Small intestine (tissue), 7 donors: Measurements from ENCODE around the gene ZBTB42. TPM values are rescaled to one million over a fixed set of nuclear protein-coding genes. Genes with fewer than 3 reads are reported as not detected.

Source experiments
- DNase-seq, 2 donors: peaks; one replicate each; pipeline versions ENCODE4 v3.0.0 to v3.0.0-alpha.2; 2013
- FAIRE-seq: peaks from 2 replicates; lab custom pipeline; 2012; peaks lifted over from hg19 to GRCh38; lab: Jason Lieb, UNC
- H3K27ac ChIP-seq, 3 donors: one replicate each; pipeline ENCODE4 v1.5.1; 2013; ENCODE audit warnings: low read length in 2 of 3, mild to moderate bottlenecking in 2 of 3, control low read depth in 1 of 3, inconsistent platforms in 1 of 3, low read depth in 1 of 3, moderate library complexity in 1 of 3
- H3K27me3 ChIP-seq, 3 donors: one replicate each; pipeline ENCODE4 v1.6.1; 2013; ENCODE audit warnings: low read length in 3 of 3, inconsistent platforms in 1 of 3; ENCODE audit not compliant: control insufficient read depth in 3 of 3, insufficient read depth in 3 of 3
- H3K36me3 ChIP-seq, 3 donors: one replicate each; pipeline ENCODE4 v1.6.1; 2013; ENCODE audit warnings: low read length in 3 of 3, inconsistent platforms in 1 of 3, low read depth in 1 of 3, mild to moderate bottlenecking in 1 of 3, moderate library complexity in 1 of 3; ENCODE audit not compliant: control insufficient read depth in 3 of 3, insufficient read depth in 2 of 3
- H3K4me1 ChIP-seq, 3 donors: one replicate each; pipeline ENCODE4 v1.6.1; 2013; ENCODE audit warnings: low read length in 2 of 3, inconsistent platforms in 1 of 3, low read depth in 1 of 3, mild to moderate bottlenecking in 1 of 3, moderate library complexity in 1 of 3; ENCODE audit not compliant: control insufficient read depth in 3 of 3, insufficient read depth in 2 of 3
- H3K4me3 ChIP-seq, 3 donors: one replicate each; pipeline ENCODE4 v1.5.1; 2013; ENCODE audit warnings: low read length in 3 of 3, control low read depth in 1 of 3, inconsistent platforms in 1 of 3, low read depth in 1 of 3, mild to moderate bottlenecking in 1 of 3, moderate library complexity in 1 of 3
- H3K9me3 ChIP-seq, 2 donors: one replicate each; pipeline ENCODE4 v1.6.1; 2013; ENCODE audit warnings: low read depth in 1 of 2, low read length in 1 of 2; ENCODE audit not compliant: control insufficient read depth in 2 of 2, insufficient read depth in 1 of 2
- WGBS, 3 donors: extraction: QIAGEN DNeasy Blood & Tissue Kit; methylation state at CpG; one replicate each; pipeline ENCODE4 v1.1.7; 2013; 5-methylcytosine and 5-hydroxymethylcytosine counted together
- polyA plus RNA-seq, 4 donors: library from polyadenylated mRNA; stranded (reverse) in 3 of 4; unstranded in 1 of 4; fragments of 200-250 nt in 3 of 4; fragments of 120-200 nt in 1 of 4; gene quantifications; one replicate each; pipeline versions ENCODE4 v1.2.1 to v1.2.3, GENCODE V29; 2013
- donor health status: healthy with polysubstance abuse.
- donor health status: control.
- donor health status: control.
- donor health status: Bipolar disorder and iron deficiency.
- donor health status: healthy.

The ZBTB42 gene
- polyA plus RNA-seq, 4 donors = 2.7 to 6.6 (median 5.4) TPM

DNA sequence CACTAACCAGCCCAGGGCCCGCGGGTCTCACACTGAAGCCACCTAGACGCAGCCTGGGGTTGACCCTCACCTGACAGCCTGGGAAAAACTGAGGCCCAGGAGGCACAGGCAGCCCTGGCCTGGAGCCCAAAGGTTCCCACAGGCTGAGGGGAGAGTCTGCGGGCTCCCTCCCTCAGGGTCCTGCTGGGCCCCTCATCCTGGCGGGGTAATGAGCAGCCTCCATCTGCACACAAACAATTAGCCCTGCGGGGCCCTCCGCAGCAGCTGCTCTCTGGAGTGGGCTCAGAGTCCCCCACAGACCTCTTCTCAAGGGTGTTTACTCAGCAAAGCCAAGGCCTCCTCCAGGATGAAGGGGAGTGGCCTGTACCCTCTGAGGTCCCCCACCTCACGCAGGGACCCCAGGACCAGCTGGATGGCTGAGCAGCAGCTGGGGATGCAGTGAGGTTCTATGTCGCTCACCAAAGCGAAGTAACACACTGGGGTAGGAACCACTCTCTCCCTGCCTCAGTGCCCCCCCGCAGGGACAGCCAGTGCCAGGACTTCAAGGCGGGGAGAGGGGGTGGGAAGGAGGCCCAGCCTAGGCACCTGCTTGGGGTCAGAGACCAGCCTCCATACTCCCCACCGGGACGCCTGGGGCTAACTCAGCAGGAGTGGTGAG is 12.6 kb upstream of the ZBTB42 start:
- no peak overlapping the region for H3K27ac ChIP-seq
- peaks cover 0 to 91% (median 3%) of the 10 kb centered on the region in 3 donors for H3K36me3 ChIP-seq
- WGBS, 3 donors = 85 to 88% (median 87%) methylated on average over 14 of the region's 14 CpGs
- FAIRE-seq (no peak), DNase-seq (no peak)
- H3K4me1 ChIP-seq = peaks cover 0 to 5% (median 3%) of the 10 kb centered on the region in 3 donors
- H3K27me3 ChIP-seq = no peaks in the 10 kb centered on the region
- no peaks in the 10 kb centered on the region for H3K9me3 ChIP-seq
- no peak overlapping the region for H3K4me3 ChIP-seq

DNA sequence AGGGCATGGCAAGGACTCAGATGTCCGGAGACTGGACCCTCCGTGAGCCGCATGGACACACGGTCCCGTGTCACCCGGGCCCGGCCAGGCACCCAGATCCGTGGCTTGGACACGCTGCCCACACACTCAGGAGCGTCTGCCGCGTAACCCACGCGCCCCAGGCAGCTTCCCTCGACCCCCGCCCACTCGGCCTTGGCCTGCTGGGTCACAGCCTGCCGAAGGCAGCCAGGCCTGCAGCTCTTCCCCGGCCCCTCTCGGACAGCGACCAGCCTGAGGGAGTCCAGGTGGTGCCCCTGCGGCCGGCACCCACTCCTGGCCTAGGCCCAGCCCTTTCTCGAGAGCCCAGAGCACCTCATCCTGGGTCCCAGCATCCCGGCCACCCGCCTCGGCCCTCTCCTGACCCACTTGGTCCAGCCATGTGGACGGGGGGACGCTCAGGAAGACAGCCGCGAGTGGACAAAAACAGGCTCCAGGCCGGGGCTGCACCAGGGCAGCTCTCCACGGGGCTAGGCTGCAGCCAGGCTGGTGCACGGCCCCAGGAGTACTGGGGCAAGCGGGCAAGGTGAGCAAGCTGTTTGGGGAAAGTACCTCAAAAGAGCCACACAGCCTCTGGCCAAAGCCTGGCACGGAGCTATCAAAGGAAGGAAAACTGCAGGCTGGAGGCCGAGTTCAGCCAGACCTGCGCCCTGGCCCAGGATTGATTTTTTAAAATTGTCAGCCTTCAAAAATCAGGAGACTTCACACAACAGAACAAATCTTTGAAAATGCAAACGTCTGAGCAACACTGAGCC is 11.8 kb upstream of the ZBTB42 start:
- Histone ChIP-seq H3K36me3 (peaks cover 0 to 95% (median 3%) of the 10 kb centered on the region in 3 donors), H3K27me3 (no peaks in the 10 kb centered on the region), H3K4me3 (no peak overlapping the region), H3K27ac (no peak overlapping the region), H3K9me3 (no peaks in the 10 kb centered on the region), H3K4me1 (peaks cover 0 to 11% (median 9%) of the 10 kb centered on the region in 3 donors)
- no peak for DNase-seq
- FAIRE-seq = no peak
- 84 to 89% (median 85%) methylated on average over 35 to 39 of the region's 39 CpGs for WGBS, 3 donors

DNA sequence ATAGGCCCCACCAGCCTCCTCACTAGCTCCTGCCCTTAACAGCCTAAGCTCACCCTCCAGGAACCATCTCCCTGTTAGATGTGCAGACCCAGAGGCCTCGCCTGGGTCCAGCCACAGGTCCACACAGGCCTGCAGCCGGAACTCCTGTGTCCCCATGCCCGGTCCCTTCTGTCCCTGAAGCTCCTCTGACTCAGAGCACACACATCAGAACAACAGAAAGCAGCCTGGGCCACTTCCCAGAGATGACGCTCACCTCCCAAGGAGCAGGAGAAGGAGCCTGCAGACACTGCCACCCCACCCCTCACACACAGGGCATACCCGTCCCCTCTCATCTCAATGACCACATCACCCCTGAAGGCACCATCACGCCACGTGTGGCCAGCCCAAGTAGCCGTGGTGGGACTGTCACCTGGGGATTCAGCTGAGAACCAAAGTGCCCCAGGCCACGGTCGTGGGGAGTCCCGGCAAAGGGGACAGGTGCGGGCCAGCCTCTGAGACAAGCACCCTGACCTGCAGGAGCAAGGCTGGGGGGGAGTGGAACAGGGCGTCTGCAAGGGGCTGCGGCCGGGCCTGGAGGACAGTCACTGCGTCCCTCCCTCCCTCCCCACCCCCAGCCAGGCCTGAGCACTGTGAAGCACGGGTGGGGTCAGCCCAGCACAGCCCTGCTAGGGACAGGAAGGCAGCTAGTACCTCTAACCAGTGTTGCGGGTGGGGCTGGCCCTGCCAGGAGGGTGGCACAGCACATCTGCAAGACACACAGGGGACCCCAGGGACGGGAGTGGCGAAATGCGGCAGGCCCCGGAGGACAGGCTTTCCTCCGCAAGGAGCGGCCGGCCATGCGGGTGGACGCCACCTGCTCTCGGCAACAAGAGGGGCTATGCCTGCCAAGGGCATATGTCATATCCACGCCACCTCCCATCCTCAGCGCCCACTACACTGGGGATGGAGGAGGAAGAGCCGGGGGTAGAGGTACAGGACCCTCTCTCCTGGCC is 10.9 kb upstream of the ZBTB42 start:
- Histone ChIP-seq H3K36me3 (peaks cover 0 to 87% (median 3%) of the 10 kb centered on the region in 3 donors), H3K27me3 (no peaks in the 10 kb centered on the region), H3K4me3 (no peak overlapping the region), H3K9me3 (no peaks in the 10 kb centered on the region), H3K4me1 (peaks cover 0 to 12% (median 12%) of the 10 kb centered on the region in 3 donors), H3K27ac (no peak overlapping the region)
- FAIRE-seq (no peak), DNase-seq (no peak)
- 90 to 94% (median 92%) methylated on average over 30 to 31 of the region's 31 CpGs for WGBS, 3 donors

DNA sequence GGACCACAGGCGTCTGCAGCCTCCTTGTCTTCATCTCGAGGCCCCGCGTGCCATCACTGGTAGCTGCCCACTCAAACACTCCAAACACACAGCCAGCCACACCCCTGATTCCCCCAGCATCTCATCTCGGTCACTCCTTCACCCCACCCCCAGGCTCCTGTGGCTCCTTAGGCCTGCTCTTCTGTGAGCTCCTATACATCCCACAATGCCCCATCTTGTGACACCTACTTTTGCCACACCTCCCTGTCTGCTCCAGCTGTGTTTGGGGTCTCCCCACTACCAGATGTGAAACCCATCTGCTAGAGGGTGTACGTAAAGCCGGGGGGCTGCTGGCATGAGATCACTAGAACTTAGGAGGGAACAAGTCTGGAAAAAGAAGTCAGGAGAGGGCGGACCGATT is 9.5 kb upstream of the ZBTB42 start:
- H3K4me1 ChIP-seq = peaks cover 0 to 19% (median 12%) of the 10 kb centered on the region in 3 donors
- FAIRE-seq = no peak
- no peaks in the 10 kb centered on the region for H3K9me3 ChIP-seq
- peaks cover 0 to 75% (median 3%) of the 10 kb centered on the region in 3 donors for H3K36me3 ChIP-seq
- DNase-seq = no peak
- H3K27ac ChIP-seq = no peak overlapping the region
- no peaks in the 10 kb centered on the region for H3K27me3 ChIP-seq
- H3K4me3 ChIP-seq = no peak overlapping the region
- WGBS, 3 donors = 91 to 95% (median 92%) methylated on average over 9 of the region's 9 CpGs

DNA sequence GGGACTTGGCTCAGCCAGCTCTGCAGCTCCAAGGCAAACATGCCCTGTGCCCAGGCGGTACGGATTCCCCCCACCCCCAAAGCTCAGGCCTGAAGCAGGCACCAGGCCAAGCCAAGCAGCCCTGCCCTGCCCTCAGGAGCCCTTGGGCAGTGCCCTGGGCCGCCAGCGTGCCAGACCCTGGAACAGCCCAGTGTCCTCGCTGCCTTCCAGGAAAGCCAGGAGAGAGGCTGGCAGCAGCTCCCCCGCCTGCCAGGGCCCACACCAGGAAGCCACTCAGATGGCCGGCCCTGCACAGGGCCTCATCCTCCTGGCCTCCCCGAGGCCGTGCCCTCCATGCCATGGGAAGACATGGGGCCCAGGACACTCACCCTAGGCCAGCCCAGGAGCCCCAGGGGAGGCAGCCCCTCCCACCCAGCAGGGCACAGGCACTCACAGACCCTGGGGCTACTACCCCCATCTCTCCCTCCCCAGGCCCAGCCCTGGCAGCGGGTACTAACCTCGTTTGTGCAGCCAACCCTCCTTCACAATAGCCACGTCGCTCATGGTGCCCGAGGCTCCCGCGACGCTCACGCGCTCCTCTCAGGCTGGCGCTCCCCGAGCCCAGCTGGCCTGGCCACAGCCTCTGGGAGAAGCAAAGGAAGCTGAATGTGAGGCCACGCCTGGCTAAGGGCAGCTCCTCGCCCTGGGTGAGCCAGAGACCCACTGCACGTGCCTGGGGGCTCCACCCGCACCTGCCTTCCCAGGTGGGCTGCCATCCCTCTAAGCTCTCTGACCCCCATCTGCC is 8.6 kb upstream of the ZBTB42 start:
- H3K4me3 ChIP-seq = no peak overlapping the region
- H3K27ac ChIP-seq = no peak overlapping the region
- no peak for DNase-seq
- FAIRE-seq = no peak
- H3K4me1 ChIP-seq = peaks cover 0 to 28% (median 12%) of the 10 kb centered on the region in 3 donors
- H3K36me3 ChIP-seq = peaks cover 0 to 67% (median 3%) of the 10 kb centered on the region in 3 donors
- 75 to 81% (median 80%) methylated on average over 24 to 25 of the region's 25 CpGs for WGBS, 3 donors
- no peaks in the 10 kb centered on the region for H3K9me3 ChIP-seq
- no peaks in the 10 kb centered on the region for H3K27me3 ChIP-seq

DNA sequence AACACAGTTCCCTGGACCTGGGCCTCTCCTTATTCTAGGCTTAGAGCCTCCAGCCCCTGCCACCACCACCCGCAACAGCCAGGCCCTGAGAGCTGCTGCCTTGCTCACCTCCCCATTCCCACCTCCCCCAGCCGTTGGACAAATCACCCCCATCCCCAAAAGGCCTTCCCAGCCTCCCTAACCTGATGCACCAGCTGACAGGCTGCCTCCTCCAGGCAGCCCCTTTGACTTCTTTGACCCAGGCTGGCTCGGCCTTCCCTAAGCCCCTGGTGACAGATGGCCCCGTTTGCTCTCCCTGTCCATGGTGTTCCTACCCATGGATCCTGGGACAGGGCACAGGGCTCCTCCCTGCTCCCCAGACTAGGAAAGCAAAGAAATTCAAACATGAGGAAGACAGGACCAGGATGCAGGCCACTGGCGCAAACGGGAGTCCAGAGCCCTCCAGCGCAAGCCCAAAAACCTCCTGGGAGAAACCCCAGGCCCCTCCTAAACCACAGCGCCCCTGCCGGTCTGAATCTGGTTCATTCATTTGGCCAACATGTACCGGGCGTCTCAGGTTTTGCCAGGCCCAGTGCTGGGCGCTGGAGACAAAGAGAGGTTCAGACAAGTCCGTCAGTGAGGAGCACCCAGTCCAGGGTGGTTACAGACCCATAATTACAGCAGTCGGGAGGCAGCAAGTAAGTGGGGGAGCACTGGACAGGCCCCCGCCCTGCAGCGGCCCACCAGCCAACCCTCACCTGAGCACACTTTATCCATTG is 7.8 kb upstream of the ZBTB42 start:
- H3K4me1 ChIP-seq = peaks cover 0 to 35% (median 12%) of the 10 kb centered on the region in 3 donors
- no peaks in the 10 kb centered on the region for H3K9me3 ChIP-seq
- FAIRE-seq (no peak), DNase-seq (no peak)
- H3K27ac ChIP-seq = no peak overlapping the region
- 84 to 86% (median 86%) methylated on average over 16 of the region's 16 CpGs for whole genome bisulfite sequencing, 3 donors
- no peaks in the 10 kb centered on the region for H3K27me3 ChIP-seq
- H3K36me3 ChIP-seq = peaks cover 0 to 58% (median 3%) of the 10 kb centered on the region in 3 donors
- peak overlapping the region in 2 of 3 donors; percentile 5 to 71 for H3K4me3 ChIP-seq

DNA sequence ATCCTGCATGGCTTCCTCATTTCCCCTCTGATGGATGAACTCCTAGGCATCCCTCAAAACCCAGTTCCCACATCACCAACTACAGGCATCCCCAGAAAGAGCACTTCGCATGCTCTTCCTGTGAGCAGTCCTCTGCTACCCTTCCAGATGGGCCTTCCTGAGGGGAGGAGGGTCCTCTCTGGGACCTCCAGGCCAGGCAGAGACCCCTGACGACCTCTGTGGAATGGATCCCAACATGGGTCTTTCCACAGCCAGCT is 7.3 kb upstream of the ZBTB42 start:
- Histone ChIP-seq H3K36me3 (peaks cover 0 to 53% (median 3%) of the 10 kb centered on the region in 3 donors), H3K27me3 (no peaks in the 10 kb centered on the region), H3K27ac (no peak overlapping the region), H3K4me3 (peak overlapping the region in 2 of 3 donors; percentile 71 to 91), H3K4me1 (peaks cover 0 to 35% (median 12%) of the 10 kb centered on the region in 3 donors), H3K9me3 (no peaks in the 10 kb centered on the region)
- 82 to 89% (median 82%) methylated on average over 2 of the region's 2 CpGs for WGBS, 3 donors
- DNase-seq = no peak
- no peak for FAIRE-seq
